Osteocyte (in vitro differentiated cells): ENCODE results near the gene RBM18. TPM values are rescaled to one million over a fixed set of nuclear protein-coding genes. Genes with fewer than 3 reads are reported as not detected.

Experiments
- DNase-seq: peaks from one replicate; pipeline ENCODE4 v3.0.0; 2021; ENCODE audit warnings: mixed read lengths; ENCODE audit not compliant: unreplicated experiment; ENCODE audit errors: extremely low spot score
- H3K27ac Mint-ChIP-seq: one replicate; pipeline ENCODE4 v1.8.0; 2021; ENCODE audit warnings: mild to moderate bottlenecking, mixed read lengths; ENCODE audit not compliant: unreplicated experiment
- H3K27me3 Mint-ChIP-seq: one replicate; pipeline ENCODE4 v1.8.0; 2021; ENCODE audit warnings: mixed read lengths; ENCODE audit not compliant: unreplicated experiment
- H3K36me3 Mint-ChIP-seq: one replicate; pipeline ENCODE4 v1.8.0; 2021; ENCODE audit warnings: mixed read lengths; ENCODE audit not compliant: unreplicated experiment
- H3K4me1 Mint-ChIP-seq: one replicate; pipeline ENCODE4 v1.8.0; 2021; ENCODE audit warnings: mixed read lengths; ENCODE audit not compliant: unreplicated experiment
- H3K4me3 Mint-ChIP-seq: one replicate; pipeline ENCODE4 v1.8.0; 2021; ENCODE audit warnings: mild to moderate bottlenecking, moderate library complexity, mixed read lengths; ENCODE audit not compliant: unreplicated experiment
- H3K9me3 Mint-ChIP-seq: one replicate; pipeline ENCODE4 v1.8.0; 2021; ENCODE audit warnings: mixed read lengths; ENCODE audit not compliant: unreplicated experiment
- total RNA-seq: library from RNA; stranded (reverse); gene quantifications from 2 replicates; pipeline ENCODE4 v1.2.1, GENCODE V29; 2021
- TF ChIP-seq, protein P1 (sequence below): fragments of 200-600 bp; sonication (generic); IDR thresholded peaks from 2 replicates; pipeline ENCODE4 v1.5.0; 2021; ENCODE audit warnings: antibody characterized with exemption, mild to moderate bottlenecking, moderate library complexity

Gene RBM18
- total RNA-seq, 1 donor from 2014 or later, result 24.2 TPM

DNA sequence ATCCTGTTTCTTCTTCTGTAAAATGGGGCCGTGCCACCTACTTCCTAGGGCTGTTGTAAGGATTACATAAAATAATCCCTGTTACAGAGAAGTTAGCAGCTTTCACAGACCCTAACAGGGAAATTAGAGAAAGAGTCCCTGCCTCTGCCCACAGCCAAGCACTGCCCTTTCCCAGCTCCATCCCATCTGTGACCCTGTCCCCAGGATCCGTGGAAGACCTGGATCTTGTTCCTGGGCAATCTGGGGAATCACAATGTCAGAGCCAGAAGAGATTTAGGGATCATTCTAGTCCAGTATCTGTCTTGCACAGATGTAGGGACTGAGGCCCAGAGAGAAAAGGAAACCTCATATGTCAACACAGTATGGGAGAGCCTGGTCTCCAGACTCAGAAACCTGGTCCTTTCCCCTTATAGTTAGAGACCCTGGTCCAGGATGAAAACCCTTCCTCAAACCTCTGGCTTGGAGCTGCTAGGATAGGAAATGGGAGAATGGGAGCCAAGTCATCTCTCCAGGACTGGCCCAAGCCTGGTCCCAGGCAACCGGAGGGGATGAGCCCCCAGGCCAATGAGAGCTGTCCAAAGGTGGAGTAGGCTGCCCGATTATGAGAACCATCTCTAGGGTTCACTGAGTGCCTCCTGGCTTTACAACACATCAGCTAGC lies 48.4 kb downstream of the RBM18 start:
- no peak for DNase-seq
- Mint-ChIP-seq H3K4me3 (no peak overlapping the region), H3K36me3 (no peaks in the 10 kb centered on the region), H3K27ac (no peak overlapping the region), H3K4me1 (peaks cover 29% of the 10 kb centered on the region), H3K27me3 (peaks cover 94% of the 10 kb centered on the region), H3K9me3 (no peaks in the 10 kb centered on the region)
- TF ChIP-seq, protein P1, sequence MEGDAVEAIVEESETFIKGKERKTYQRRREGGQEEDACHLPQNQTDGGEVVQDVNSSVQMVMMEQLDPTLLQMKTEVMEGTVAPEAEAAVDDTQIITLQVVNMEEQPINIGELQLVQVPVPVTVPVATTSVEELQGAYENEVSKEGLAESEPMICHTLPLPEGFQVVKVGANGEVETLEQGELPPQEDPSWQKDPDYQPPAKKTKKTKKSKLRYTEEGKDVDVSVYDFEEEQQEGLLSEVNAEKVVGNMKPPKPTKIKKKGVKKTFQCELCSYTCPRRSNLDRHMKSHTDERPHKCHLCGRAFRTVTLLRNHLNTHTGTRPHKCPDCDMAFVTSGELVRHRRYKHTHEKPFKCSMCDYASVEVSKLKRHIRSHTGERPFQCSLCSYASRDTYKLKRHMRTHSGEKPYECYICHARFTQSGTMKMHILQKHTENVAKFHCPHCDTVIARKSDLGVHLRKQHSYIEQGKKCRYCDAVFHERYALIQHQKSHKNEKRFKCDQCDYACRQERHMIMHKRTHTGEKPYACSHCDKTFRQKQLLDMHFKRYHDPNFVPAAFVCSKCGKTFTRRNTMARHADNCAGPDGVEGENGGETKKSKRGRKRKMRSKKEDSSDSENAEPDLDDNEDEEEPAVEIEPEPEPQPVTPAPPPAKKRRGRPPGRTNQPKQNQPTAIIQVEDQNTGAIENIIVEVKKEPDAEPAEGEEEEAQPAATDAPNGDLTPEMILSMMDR, result no peak

DNA sequence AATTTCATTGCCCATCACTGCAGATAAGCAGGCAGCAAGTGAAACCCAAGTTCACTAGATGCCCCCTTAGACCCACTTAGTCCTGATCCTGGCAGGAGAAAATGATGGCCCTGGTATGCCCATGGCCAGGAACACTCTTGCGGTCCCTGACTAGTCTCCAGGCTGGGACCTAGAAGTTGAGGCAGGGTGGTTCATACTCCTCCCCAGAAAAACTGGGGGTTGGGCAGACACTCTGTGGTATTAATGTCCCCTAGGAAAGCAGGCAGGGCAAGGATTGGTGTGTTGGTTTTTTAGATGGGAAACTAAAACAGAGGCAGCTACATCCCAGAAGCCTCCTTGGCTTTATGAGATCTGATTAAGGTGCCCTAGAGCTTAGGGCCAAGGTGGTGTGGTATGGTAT lies 49.0 kb downstream of the RBM18 start:
- Mint-ChIP-seq H3K27me3 (peaks cover 95% of the 10 kb centered on the region), H3K4me1 (peaks cover 29% of the 10 kb centered on the region), H3K36me3 (no peaks in the 10 kb centered on the region), H3K4me3 (no peak overlapping the region), H3K9me3 (no peaks in the 10 kb centered on the region), H3K27ac (no peak overlapping the region)
- no peak for DNase-seq
- TF ChIP-seq, protein P1, result no peak

DNA sequence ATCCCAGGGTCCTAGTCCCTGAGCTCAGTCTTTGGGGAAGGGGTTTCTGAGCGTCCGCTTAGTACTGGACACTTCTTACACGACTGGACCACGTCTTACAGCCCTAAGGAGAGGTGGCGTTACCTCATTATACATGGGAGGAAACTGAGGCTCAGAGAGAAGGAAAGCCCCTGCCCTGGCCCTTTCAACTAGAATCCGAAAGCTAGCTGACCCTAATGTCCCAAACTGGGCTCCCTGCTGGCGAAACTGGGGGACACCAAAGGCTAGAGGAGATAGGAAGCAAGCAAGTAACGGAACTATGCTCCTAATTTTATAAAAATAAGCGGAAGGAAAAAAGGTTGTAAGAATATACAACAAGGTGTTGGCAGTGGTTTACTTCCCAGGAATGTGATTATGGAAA lies 50.1 kb downstream of the RBM18 start:
- H3K27me3 Mint-ChIP-seq, result peaks cover 91% of the 10 kb centered on the region
- no peaks in the 10 kb centered on the region for H3K36me3 Mint-ChIP-seq
- no peaks in the 10 kb centered on the region for H3K9me3 Mint-ChIP-seq
- H3K4me1 Mint-ChIP-seq, result peaks cover 18% of the 10 kb centered on the region
- H3K4me3 Mint-ChIP-seq, result peak overlapping the region; percentile 41
- no peak for DNase-seq
- H3K27ac Mint-ChIP-seq, result no peak overlapping the region
- TF ChIP-seq, protein P1, result no peak

DNA sequence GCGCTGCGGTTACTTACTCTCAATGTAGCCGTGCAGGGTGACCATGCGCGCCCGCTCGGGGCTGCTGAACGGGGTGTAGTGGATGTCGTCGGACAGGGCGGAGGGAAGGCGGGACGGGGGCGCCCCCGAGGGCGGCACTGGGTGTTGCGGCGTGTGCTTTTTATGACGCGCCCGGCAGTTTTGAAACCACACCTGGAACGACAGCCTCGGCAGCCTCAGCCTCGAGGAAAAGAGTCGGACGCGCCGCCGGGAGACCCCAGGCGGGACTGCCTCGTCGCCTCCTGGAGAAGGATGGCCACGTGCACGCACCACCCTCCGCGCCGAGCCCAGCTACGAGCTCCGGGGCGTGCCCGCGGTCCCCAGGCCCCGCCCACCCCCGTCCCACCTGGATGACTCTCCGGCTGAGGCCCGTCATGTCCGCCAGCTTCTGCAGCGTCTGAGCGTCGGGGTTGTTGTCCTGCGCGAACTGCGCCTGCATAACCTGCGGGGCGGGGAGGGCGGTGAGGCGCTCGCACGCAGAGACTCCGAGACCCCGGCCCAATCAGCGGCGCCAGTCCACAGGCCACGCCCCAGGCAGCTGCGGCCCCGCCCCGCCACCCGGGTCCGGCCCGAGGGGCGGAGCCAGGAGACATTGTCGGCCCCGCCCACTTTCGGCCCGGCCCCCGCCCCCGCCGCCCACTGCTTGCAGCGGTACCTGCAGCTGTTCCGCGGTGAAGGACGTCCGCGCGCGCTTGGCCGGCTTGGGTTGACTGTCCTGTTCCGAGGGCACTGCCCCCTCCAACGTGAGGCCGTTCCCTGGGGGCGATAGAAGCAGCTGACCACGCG lies 50.8 kb downstream of the RBM18 start:
- peak overlapping the region; percentile 59 for H3K4me3 Mint-ChIP-seq
- no peaks in the 10 kb centered on the region for H3K9me3 Mint-ChIP-seq
- peaks cover 11% of the 10 kb centered on the region for H3K4me1 Mint-ChIP-seq
- TF ChIP-seq, protein P1, result no peak
- peaks cover 86% of the 10 kb centered on the region for H3K27me3 Mint-ChIP-seq
- H3K27ac Mint-ChIP-seq, result no peak overlapping the region
- no peaks in the 10 kb centered on the region for H3K36me3 Mint-ChIP-seq
- no peak for DNase-seq

DNA sequence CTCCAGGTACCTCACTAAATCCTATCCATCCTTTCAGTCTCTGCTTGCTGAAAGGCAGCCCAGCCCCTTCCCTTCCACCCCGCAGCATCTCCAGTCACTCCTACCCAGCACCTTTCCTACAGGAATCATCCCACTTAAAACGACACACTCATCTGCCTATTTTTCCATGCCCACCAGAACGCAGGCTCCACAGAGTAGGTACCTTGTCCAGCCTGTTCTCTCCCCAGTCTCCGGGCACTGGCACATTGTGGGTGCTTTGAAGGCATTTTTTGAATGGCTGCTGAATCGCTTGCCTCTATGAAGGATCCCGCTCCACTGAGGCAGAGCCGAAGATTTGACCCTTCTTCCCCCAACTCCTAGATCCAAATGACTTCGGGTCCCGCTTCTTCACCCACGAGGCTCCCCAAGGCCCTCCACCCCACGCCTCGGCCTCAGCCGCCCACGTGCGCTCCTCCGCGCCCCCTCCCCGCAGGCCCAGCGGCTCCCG lies 51.5 kb downstream of the RBM18 start:
- no peak for DNase-seq

More for the DNA sequence above, 51.5 kb downstream of the RBM18 start:
- H3K36me3 Mint-ChIP-seq, result no peaks in the 10 kb centered on the region
- H3K4me1 Mint-ChIP-seq, result peaks cover 10% of the 10 kb centered on the region
- H3K27ac Mint-ChIP-seq, result no peak overlapping the region
- no peaks in the 10 kb centered on the region for H3K9me3 Mint-ChIP-seq
- H3K4me3 Mint-ChIP-seq, result peak overlapping the region; percentile 48
- H3K27me3 Mint-ChIP-seq, result peaks cover 83% of the 10 kb centered on the region
- TF ChIP-seq, protein P1, result no peak
